Measurements from ENCODE around the gene ACTRT2.

DNA sequence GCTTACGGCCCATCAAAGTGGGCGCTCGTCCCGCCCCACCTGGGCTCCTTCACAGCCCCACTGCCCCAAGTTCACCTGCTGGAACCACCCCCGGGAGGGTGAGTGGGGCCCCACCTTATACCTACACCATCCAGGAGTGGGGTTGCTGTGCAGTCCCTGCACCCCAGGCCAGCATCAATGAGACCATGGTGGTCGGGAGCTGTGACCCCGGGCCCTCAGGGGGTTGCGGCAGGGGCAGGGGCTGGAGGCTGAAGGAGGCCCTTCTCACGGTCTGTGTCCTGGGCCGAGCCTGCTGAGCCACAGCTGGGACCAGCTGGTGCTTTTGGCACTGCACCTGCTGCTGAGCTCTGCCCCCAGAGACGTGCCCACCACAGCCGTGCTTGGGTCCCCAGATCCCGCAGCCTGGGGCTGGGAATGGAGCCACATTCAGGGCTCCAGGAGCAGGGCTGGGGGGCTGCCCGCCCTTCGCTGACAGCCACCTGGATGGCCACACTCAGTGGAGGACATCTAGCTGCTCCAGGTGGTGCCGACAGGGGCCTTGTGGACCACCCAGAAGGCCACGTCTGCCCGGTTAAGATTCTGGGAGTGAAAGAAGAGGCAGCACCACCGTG is 17.4 kb downstream of the ACTRT2 start:
- TF ChIP-seq, protein P1, sequence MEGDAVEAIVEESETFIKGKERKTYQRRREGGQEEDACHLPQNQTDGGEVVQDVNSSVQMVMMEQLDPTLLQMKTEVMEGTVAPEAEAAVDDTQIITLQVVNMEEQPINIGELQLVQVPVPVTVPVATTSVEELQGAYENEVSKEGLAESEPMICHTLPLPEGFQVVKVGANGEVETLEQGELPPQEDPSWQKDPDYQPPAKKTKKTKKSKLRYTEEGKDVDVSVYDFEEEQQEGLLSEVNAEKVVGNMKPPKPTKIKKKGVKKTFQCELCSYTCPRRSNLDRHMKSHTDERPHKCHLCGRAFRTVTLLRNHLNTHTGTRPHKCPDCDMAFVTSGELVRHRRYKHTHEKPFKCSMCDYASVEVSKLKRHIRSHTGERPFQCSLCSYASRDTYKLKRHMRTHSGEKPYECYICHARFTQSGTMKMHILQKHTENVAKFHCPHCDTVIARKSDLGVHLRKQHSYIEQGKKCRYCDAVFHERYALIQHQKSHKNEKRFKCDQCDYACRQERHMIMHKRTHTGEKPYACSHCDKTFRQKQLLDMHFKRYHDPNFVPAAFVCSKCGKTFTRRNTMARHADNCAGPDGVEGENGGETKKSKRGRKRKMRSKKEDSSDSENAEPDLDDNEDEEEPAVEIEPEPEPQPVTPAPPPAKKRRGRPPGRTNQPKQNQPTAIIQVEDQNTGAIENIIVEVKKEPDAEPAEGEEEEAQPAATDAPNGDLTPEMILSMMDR (IDR thresholded peaks at IDR 0.05): no peak
- TF ChIP-seq POLR2A (IDR thresholded peaks at IDR 0.05): no peak
- no peak for TF ChIP-seq EP300 (IDR thresholded peaks at IDR 0.05)
